Gastroesophageal sphincter (tissue), 3 donors: ENCODE data around the gene KRTAP5-3.

Experiments
- EP300 ChIP-seq: sonication (generic); formaldehyde crosslinking; IDR thresholded peaks from one replicate; pipeline ENCODE4 v1.6.1; 2017; ENCODE audit warnings: antibody characterized with exemption, mild to moderate bottlenecking
- POLR2A ChIP-seq, 2 donors: fragments of 450-650 bp; IDR thresholded peaks; one replicate each; pipeline ENCODE4 v1.6.1; 2017; ENCODE audit warnings: antibody characterized with exemption in 2 of 2, mild to moderate bottlenecking in 2 of 2, moderate library complexity in 1 of 2
- TF ChIP-seq, protein P1 (sequence below), 4 experiments: fragments of 200-600 bp in 2 of 4; fragments of 450-650 bp in 2 of 4; sonication (generic) in 1 of 4; IDR thresholded peaks; one replicate each; pipeline ENCODE4 v1.5.1; 2017 to 2019; ENCODE audit warnings: antibody characterized with exemption in 4 of 4, mild to moderate bottlenecking in 2 of 4, moderate library complexity in 2 of 4

DNA sequence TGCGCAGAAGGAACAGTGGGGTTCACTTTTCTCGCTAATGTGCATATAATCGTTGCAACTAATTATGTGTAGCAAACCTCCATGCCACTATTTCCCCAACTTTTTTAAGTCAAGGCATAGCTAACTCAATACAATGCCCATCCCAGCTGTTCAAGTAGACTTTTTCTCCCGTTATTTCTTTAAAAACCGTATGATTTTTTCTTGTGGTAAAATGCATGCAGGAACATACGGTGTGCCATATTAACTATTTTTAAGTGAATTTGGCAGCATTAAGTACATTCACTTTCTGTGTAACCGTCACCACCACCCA is 33.4 kb downstream of the KRTAP5-3 start:
- TF ChIP-seq, protein P1, sequence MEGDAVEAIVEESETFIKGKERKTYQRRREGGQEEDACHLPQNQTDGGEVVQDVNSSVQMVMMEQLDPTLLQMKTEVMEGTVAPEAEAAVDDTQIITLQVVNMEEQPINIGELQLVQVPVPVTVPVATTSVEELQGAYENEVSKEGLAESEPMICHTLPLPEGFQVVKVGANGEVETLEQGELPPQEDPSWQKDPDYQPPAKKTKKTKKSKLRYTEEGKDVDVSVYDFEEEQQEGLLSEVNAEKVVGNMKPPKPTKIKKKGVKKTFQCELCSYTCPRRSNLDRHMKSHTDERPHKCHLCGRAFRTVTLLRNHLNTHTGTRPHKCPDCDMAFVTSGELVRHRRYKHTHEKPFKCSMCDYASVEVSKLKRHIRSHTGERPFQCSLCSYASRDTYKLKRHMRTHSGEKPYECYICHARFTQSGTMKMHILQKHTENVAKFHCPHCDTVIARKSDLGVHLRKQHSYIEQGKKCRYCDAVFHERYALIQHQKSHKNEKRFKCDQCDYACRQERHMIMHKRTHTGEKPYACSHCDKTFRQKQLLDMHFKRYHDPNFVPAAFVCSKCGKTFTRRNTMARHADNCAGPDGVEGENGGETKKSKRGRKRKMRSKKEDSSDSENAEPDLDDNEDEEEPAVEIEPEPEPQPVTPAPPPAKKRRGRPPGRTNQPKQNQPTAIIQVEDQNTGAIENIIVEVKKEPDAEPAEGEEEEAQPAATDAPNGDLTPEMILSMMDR (IDR thresholded peaks at IDR 0.05) = no peak
- no peak for TF ChIP-seq POLR2A (IDR thresholded peaks at IDR 0.05)
- no peak for TF ChIP-seq EP300
